GM12874 (cell line): ENCODE data around the gene ME3.

Experiments used
- TF ChIP-seq, protein P1 (sequence below): IDR thresholded peaks from 2 replicates; pipeline ENCODE4 v1.5.1; 2011; ENCODE audit warnings: low read depth, mild to moderate bottlenecking, control low read depth, low read length, moderate library complexity; ENCODE audit not compliant: insufficient read depth

The ME3 gene

DNA sequence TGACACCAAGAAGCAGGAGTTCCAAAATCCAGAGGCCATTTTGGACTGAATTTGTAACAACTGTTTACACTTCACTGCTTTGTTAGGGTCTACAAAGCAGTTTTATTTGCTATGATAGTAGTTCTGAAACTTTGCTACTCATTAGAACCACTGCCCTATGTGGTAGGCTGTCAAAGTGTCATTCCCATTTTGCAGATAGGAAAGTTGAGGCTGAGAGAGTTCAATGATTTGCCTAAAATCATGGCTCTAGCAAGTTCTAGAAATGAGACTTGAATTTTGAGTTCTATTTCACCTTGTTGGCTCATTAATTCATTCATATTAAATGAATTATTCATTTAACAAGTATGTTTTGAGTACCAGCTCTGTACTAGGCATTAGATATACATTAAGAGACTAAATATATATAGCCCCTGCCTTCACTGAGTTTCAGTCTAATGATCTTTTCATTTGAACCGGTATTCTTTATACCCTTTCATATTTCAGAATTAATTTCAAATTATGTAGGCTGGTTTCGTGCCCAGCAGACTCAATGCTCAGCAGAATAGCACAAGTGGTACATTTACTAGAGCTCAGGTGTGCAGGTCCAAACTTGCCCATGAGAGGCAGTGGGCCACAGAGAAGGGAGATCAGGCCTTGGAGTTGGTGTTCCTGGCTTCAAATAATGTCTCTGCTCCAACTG lies 93.5 kb downstream of the ME3 start:
- TF ChIP-seq, protein P1, sequence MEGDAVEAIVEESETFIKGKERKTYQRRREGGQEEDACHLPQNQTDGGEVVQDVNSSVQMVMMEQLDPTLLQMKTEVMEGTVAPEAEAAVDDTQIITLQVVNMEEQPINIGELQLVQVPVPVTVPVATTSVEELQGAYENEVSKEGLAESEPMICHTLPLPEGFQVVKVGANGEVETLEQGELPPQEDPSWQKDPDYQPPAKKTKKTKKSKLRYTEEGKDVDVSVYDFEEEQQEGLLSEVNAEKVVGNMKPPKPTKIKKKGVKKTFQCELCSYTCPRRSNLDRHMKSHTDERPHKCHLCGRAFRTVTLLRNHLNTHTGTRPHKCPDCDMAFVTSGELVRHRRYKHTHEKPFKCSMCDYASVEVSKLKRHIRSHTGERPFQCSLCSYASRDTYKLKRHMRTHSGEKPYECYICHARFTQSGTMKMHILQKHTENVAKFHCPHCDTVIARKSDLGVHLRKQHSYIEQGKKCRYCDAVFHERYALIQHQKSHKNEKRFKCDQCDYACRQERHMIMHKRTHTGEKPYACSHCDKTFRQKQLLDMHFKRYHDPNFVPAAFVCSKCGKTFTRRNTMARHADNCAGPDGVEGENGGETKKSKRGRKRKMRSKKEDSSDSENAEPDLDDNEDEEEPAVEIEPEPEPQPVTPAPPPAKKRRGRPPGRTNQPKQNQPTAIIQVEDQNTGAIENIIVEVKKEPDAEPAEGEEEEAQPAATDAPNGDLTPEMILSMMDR, result no peak

DNA sequence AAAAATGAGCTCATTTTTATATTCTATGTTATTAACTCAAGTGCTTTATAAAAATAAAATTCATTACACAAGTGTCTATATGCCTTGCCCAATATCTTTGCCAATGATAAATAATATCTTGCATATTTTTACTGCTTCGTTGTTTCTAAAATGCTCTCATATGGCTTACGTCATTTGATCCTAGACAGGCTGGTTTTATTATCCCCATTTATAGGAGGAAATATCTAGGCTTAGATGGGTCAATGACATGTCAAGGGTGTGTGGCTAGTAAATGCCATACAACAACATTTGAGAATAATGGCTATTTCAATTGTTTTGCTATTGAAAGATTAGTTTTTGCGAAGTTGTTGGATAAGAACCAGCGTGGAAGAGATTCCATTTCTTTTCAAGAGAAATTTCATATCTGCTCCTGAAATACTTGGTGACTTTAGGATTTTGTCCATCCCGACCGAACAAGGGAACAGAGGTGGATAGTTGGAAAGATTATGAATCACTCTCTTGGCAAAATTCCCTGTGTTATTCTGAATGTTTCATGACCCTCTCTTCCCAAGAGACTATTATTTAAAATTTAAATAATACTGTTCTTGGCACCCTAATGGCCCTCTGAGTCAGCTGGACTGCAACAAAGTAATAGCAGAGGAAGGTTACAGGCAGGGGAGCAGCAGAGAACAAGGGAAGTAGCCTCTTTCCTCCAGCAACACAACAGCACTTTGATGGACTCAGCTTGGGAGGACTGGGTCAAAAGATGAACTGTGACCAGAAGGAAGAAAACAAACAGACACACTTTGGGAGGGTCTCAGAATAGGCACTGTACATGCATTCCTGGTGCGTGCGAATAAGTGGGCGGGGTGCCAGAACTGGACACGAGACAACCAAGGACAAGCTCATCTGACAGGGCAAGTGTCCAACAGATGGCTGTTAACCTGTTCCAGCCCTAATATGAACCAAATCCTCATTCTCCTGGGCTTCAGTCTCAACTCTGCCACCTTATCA lies 94.5 kb downstream of the ME3 start:
- TF ChIP-seq, protein P1, result no peak

DNA sequence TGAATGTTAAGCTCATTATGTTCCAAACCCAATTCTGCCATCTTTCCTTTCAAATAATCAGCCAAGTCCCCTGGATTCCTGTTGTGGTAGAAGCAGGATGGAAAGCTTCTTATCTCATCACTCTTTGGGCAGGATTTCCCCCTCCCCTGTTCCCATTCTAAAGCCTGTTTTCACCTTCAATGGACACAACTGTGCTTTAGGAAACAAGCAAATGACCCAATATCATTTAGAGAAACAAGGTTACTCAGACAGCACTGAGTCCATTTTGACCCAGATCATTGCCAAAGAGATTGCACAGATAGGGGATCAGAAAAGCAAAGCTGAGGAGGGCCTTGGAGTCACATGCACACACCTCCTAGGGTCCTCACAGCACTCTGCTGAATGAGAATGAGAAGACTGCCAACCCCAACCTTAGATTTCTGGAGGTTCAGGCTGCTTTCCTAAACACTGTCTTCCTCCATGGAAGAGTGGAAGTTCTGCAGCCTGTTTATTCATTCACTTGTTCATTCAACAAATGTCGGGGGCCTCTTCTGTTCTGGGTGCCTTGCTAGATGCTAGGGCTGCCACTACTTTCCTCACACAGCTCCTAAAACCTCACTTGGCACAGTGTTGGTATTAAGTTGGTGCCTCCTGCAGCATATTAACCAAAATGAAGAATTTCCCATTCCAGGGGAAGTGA lies 95.3 kb downstream of the ME3 start:
- TF ChIP-seq, protein P1, result no peak

DNA sequence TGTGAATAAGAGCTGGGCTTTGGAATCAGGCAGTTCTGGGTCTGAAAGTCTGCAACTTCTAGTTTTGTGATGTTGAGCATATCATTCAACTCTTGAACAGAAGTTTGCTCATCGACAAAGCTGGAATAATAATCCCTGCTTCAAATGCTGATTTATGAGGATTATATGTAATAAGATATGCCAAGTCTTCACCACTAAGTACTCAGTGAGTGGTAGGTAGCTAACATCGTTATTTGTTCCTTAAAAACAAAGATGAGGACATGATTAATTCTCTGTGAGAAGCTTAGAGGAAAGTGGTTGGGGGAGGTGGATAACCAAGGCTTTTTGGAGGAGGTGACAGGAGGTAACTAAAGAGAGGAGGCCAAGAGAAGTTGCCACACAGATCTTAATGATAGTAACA lies 96.5 kb downstream of the ME3 start:
- TF ChIP-seq, protein P1, result no peak

DNA sequence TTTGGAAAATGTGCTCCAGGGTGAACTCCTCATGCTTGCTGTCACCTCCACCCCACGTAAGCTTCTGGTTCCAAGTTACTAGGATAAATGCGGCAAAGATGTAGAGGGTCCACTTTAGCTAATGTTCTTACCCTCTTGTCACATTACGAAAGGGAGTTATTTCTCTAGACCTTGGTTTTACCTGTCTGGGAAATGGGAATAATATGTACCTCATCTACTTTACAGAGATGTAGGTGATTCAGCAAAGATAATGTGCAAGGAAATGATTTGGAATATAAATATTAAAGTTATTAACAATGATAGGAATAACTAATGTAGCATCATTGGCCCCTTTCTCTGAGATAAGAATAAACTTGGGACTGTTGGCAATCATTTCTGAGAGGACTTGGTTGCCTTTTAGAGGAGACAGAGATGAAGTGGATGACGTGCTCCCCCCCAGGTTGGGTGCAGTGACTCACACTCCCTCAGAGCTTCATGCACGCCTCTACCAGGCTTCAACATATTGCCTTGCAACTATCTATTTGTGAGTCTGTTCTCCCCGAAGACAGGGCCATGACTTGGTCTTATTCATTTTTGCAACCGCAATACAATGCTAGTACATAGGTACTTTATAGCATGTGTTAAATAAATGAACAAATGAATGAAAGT lies 97.1 kb downstream of the ME3 start:
- TF ChIP-seq, protein P1, result no peak

DNA sequence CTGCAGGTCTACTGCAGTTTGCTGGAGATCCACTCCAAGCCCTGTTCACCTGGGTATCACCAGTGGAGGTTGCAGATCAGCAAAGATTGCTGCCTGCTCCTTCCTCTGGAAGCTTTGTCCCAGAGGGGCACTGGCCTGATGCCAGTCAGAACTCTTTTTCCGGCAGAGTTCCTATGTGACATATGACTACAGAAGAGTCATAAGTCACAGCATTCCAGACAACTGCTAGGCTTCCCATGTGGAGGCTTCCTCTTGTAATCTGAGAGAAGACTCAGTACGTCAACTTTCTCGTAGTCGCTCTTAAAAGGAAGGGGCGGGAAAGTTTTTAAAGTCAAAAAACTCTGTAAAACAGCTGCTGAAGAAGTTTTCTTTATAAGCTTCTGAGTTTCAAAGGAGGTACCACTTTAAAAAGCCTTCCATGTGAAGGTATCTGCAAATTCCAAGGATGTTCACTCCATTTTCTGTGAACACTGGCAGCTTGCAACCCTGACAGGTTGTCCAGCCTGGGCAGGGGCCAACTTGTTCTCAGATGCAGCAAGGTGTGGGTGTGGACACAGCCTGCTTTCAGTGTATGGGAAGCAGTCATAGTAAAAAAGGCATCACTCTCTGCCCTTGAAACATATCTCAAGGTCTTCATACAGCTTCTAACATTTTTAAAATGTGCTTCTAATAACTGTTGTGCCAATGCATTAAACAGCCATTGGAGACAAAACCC lies 97.8 kb downstream of the ME3 start:
- TF ChIP-seq, protein P1, result no peak
